IMR-90 (cell line): ENCODE results near the gene ABCC3.

ENCODE experiments used
- CEBPB ChIP-seq: IDR thresholded peaks from 2 replicates; pipeline ENCODE4 v1.6.1; 2012; ENCODE audit warnings: low read depth, low read length, improper control_type of control experiment
- MAFK ChIP-seq: IDR thresholded peaks from 2 replicates; pipeline ENCODE4 v1.6.1; 2012; ENCODE audit warnings: low read depth, low read length, improper control_type of control experiment
- MAZ ChIP-seq: IDR thresholded peaks from 2 replicates; pipeline ENCODE4 v1.6.1; 2012; ENCODE audit warnings: low read depth, mild to moderate bottlenecking, low read length, improper control_type of control experiment, moderate library complexity, borderline replicate concordance
- POLR2A ChIP-seq: IDR thresholded peaks from 2 replicates; pipeline ENCODE4 v1.6.1; 2012; ENCODE audit warnings: mild to moderate bottlenecking, low read depth, low read length
- SMC3 ChIP-seq: fragments of 150-350 bp; IDR thresholded peaks from 2 replicates; pipeline ENCODE4 v1.6.1; 2016; ENCODE audit warnings: low read depth, mild to moderate bottlenecking, antibody characterized with exemption, low read length, moderate library complexity
- TF ChIP-seq, protein P1 (sequence below): conservative IDR thresholded peaks from 2 replicates; pipeline ENCODE4 v1.5.1; 2012; ENCODE audit warnings: mild to moderate bottlenecking, low read depth, low read length, improper control_type of control experiment

DNA sequence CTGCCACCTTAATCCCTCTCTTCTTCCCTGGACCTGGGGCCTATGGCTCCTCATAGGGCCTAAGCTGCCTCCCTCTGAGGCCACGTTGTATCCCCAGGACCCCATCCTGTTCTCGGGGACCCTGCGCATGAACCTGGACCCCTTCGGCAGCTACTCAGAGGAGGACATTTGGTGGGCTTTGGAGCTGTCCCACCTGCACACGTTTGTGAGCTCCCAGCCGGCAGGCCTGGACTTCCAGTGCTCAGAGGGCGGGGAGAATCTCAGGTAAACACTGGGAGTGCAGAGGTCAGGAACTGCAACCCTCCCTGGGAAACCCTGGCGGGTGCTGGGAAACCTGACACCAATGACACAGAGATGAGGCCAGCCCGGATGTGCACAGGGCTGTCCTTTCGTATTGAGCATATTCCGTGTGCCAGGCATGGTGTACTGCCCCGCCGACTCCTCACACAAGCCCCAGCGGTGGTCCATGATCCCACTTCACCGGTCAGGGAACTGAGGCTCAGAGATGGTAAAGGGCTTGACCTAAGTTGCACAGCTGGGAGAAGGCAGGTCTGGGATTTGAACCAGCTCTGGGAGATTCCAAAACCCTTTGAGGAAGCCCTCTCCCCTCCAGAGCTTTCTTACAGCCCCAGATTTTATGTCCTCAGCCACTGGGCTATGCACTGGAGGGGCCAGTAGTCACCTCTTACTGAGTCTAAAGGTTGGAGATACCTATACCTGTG is 50.1 kb downstream of the ABCC3 start:
- no peak for TF ChIP-seq MAFK
- TF ChIP-seq, protein P1, sequence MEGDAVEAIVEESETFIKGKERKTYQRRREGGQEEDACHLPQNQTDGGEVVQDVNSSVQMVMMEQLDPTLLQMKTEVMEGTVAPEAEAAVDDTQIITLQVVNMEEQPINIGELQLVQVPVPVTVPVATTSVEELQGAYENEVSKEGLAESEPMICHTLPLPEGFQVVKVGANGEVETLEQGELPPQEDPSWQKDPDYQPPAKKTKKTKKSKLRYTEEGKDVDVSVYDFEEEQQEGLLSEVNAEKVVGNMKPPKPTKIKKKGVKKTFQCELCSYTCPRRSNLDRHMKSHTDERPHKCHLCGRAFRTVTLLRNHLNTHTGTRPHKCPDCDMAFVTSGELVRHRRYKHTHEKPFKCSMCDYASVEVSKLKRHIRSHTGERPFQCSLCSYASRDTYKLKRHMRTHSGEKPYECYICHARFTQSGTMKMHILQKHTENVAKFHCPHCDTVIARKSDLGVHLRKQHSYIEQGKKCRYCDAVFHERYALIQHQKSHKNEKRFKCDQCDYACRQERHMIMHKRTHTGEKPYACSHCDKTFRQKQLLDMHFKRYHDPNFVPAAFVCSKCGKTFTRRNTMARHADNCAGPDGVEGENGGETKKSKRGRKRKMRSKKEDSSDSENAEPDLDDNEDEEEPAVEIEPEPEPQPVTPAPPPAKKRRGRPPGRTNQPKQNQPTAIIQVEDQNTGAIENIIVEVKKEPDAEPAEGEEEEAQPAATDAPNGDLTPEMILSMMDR: no peak
- no peak for TF ChIP-seq CEBPB
- TF ChIP-seq SMC3: no peak
- TF ChIP-seq POLR2A: no peak
- no peak for TF ChIP-seq MAZ
